ENCODE results near the gene SIPA1L3.

SIPA1L3 gene

GRCh38 chr19:38118176-38118575, 211.2 kb downstream of the SIPA1L3 start:
- DNase-seq, result no peak

- no peak for DNase-seq
These were observed 213.5 kb downstream of the SIPA1L3 start for GRCh38 chr19:38120471-38121025.

GRCh38 chr19:38122402-38123093, 215.5 kb downstream of the SIPA1L3 start:
- no peak for DNase-seq

- DNase-seq, result no peak
These were observed 218.2 kb downstream of the SIPA1L3 start for GRCh38 chr19:38125238-38125637.

- DNase-seq, result no peak
These were observed 223.4 kb downstream of the SIPA1L3 start for GRCh38 chr19:38130399-38130798.

- DNase-seq, result no peak
These were observed 225.8 kb downstream of the SIPA1L3 start for GRCh38 chr19:38132781-38133180.

- no peak for DNase-seq
These were observed 226.3 kb downstream of the SIPA1L3 start for GRCh38 chr19:38133319-38133718.

DNA sequence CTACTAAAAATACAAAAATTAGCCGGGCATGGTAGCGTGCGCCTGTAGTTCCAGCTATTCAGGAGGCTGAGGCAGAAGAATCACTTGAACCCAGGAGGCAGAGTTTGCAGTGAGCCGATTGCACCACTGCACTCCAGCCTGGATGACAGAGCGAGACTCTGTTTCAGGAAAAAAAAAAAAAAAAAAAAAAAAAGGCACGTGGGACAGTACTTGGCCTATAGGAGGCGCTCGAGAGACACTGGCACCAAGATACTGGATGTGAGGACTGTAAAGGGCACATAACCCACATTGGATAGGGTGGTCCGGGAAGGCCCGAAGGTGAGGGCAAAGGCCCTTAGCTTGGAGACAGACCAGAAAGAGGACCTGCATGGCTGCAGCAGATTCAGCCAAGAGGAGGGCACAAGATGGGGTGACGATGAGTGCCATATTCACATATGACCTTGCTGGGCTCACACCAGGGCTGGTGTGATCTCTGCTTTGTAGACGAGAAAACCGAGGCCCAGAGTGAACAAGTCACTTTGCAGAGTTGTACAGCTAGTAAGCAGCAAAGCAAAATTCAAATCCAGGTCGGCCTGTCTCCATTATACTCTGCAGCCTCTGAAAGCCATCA, 227.6 kb downstream of the SIPA1L3 start:
- DNase-seq, result no peak

DNA sequence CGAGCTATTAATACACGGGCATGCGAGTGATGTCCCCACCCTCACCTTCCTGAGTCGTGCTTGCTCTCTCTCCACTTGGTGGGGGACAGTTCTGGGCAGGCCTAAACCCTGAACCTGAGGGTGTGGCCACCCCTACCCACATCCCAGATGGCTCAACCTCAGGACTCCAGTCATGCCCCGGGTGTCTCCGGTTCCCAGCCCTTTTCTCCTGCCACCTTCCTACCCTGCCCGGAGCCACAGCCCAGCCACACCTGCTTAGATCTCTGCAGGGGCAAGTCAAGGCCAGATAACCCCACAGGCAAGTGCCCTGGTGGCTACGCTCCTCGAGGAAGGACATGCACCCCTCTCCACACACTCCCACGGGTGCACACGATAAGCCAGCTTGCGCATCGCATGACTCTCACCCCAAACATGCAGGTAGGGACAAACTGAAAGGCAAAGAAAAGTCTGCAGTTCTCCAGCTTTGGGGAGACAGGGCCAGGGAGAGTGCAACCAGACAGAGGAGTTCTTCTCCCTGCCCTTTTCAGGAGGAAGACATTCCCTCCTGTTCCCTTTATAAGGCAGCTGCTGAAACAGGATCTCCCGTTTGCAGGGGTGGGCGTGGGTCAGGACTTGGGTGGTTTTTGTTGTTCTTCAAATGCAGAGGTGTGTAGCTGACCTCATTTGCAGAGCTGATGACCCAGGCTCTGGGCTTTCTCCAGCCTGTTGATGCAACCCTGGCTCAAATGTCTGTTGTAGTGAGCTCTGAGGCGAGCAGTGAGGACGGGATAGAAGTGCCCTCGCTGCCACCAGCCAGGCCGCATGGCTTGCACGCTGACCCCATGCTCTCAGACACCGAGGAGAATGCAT, 228.4 kb downstream of the SIPA1L3 start:
- no peak for DNase-seq

DNA sequence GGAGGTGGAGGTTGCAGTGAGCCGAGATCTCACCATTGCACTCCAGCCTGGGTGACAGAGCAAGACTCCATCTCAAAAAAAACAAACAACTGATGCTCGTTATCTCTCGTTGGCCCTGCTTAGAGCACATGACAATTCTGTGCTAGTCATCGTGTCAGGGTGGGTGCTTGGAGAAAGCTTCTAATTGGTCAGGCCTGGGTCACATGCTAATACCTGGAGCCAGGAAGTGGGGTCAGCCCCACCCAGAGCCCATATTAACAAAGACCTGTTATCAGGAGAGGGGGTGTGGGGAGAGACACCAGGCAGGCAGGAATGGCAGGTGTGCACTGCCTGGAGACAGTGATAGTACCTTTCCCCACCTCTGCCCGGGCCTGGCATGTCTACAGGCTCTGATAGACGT, 232.1 kb downstream of the SIPA1L3 start:
- DNase-seq, result no peak

DNA sequence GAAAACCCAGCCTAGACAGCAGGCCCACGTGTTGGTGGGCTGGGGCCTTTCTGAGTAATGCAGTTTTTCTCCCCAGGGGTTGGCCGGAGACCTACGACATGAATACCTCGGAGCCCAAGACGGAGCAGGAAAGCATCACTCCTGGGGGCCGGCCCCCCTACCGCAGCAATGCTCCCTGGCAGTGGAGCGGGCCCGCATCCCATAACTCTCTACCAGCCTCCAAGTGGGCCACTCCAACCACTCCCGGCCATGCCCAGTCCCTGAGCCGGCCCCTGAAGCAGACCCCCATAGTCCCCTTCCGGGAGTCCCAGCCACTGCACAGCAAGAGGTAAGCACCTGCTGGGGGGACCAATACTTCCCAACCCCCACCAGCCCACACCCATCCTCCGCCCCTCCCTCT, 234.1 kb downstream of the SIPA1L3 start:
- DNase-seq, result no peak

GRCh38 chr19:38142176-38143035, 235.4 kb downstream of the SIPA1L3 start:
- no peak for DNase-seq

- no peak for DNase-seq
These were observed 236.8 kb downstream of the SIPA1L3 start for GRCh38 chr19:38143847-38144246.

- no peak for DNase-seq
These were observed 237.7 kb downstream of the SIPA1L3 start for GRCh38 chr19:38144667-38145066.

DNA sequence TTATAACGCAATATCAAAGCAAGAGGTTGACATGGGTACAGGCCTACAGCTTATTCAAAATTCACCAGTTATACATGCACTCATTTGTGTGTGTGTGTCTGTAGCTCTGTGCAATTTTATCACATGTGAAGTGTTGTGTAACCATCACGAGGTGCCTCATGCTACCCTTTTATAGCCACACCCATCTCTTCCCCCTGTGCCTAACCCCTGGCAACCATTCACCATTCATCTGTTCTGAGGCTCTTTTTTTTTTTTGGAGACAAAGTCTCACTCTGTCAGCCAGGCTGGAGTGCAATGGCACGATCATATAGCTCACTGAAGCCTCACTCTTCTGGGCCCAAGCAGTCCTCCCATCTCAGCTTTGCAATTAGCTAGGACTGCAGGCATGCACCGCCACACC, 238.6 kb downstream of the SIPA1L3 start:
- no peak for DNase-seq

DNA sequence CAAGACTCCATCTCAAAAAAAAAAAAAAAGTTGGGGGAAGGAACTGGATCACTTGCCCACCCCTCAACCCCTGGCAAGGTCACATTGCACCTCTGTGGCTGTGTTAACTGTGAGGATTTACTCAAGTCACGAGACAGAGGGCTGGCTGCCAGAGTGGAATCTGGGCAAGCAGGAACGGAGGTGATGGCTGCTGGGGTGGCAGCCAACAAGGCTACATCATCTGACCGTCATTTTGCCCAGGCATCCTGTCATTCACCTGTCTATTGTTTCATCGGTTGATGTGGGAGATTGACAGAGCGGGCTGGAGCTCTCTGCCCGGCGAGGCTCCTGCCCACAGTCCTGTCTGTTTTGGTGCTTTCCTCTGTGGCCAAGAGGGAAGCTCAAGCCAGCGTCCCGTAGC, 241.3 kb downstream of the SIPA1L3 start:
- DNase-seq, result no peak

GRCh38 chr19:38149661-38150061, 242.7 kb downstream of the SIPA1L3 start:
- DNase-seq, result no peak

GRCh38 chr19:38151242-38151641, 244.2 kb downstream of the SIPA1L3 start:
- no peak for DNase-seq

DNA sequence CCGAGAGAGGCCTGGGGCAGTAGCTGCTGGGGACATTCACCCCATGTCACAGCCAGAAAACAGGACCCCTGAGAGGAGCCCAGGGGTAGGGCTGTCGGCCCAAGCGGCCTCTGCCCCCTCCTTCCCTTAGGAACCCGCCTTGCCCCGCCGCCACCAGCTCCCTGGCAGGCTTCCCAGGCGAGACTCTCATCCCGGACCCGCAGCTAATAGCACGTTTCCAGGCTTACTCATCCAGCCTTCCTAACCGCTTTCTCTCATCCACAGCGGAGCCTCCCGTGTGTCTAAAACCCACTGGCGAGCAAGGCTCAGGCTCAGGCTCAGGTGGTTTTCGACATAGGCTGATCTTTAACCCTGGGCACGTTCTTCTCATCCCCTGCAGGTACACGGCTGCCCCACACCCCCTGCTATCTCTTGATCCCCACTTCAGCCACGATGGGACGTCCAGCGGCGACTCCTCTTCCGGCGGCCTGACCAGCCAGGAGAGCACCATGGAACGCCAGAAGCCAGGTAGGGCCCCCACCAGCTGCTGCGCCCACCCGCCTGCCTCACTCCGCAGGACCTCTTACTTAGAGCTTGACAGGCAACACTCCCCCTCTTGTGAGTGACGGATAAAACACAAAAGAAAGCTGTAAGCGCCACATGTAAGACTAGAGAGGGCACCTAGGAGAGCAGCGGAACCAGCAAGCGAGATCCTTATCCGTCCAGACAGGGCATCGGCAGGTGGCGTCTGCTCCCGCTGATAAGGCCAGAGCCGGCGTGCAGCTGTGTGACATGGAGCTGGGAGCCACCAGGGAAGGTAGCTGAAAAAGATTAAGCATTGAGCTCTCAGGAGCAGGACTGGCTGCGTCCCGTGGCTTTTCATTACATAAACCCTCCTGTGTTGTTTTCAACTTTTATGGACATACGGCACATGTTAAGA, 245.7 kb downstream of the SIPA1L3 start:
- no peak for DNase-seq

DNA sequence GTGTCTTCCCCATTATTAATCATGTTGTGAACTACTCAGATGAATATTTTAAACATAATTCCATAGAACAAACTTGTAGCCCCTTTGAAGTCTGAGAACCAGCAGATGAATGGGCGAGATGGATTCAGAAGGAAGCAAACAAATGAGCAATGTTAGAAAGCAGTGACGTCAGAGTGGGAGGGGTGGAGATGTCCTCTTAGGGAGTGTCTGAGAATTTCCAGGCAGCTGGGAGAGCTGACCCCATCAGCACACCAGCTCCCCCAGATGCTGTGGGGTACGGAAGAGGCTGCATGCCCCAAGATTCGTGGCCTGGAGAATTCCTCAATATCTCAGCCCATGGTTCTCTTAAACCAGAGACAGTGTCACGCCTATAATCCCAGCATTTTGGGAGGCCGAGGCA, 248.4 kb downstream of the SIPA1L3 start:
- no peak for DNase-seq

DNA sequence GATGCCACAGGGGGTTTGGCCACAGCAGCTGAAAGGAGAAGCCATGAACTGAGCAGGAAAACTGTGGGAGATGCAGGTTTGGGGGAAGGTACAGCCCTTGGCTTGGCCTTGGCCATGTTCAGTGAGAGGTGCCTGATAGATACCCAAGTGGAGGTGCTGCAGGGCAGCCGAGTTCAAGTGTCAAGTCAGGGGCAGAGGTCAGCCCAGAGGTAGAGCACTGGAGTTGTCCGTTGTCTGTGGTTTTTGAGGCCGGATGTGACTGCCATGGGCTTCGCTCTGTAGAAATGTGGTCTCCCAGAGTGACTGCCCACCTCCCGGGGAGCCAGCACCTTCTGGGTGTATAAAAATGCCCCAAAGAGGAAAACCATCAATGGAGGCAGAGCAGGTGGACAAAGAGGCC, 251.7 kb downstream of the SIPA1L3 start:
- DNase-seq, result no peak

GRCh38 chr19:38162094-38162493, 255.1 kb downstream of the SIPA1L3 start:
- DNase-seq, result no peak

Data from cortex of kidney (tissue), 1 donor.